H1 (cell line): ENCODE results near the gene PDE6B. TPM values are rescaled to one million over a fixed set of nuclear protein-coding genes. Genes with fewer than 3 reads are reported as not detected.
A peak's percentile ranks its signal among the peaks of the same experiment; 100 is the strongest.

Experiments
- CTCF ChIA-PET: fragments of 300-600 bp; sonication (Branson Sonifier 250); formaldehyde crosslinking; loops from one replicate; lab custom pipeline; 2021; ENCODE audit not compliant: partially characterized antibody; lab: Charles Lee
- POLR2A ChIA-PET: fragments of 300-600 bp; sonication (Branson Sonifier 250); formaldehyde crosslinking; loops from one replicate; lab custom pipeline; 2021; ENCODE audit warnings: inconsistent platforms; ENCODE audit not compliant: partially characterized antibody; lab: Charles Lee
- DNase-seq, 2 experiments: peaks; one replicate each; pipeline versions ENCODE4 v3.0.0 to v3.0.0-alpha.2; 2010 to 2022; ENCODE audit warnings: low spot score in 2 of 2, low read depth in 1 of 2, mixed read lengths in 1 of 2
- FAIRE-seq: peaks from 2 replicates; lab custom pipeline; 2011; peaks lifted over from hg19 to GRCh38; lab: Jason Lieb, UNC
- H2AFZ ChIP-seq: 2 replicates; pipeline ENCODE4 v1.8.1; 2012; ENCODE audit warnings: low read length, inconsistent platforms
- H2AK5ac ChIP-seq: 2 replicates; pipeline ENCODE4 v1.6.1; 2013; ENCODE audit warnings: low read depth, low read length
- H2BK120ac ChIP-seq: replicated peaks from 2 replicates; pipeline ENCODE3; 2013; ENCODE audit warnings: low read depth, low read length, inconsistent platforms
- H2BK12ac ChIP-seq: 2 replicates; pipeline ENCODE4 v1.6.1; 2013; ENCODE audit warnings: low read depth, low read length
- H2BK15ac ChIP-seq: 2 replicates; pipeline ENCODE4 v1.6.1; 2013; ENCODE audit warnings: low read length
- H2BK20ac ChIP-seq: 2 replicates; pipeline ENCODE4 v1.6.1; 2013; ENCODE audit warnings: low read length
- H2BK5ac ChIP-seq: 2 replicates; pipeline ENCODE4 v1.6.1; 2013; ENCODE audit warnings: low read depth, low read length
- H3K14ac ChIP-seq: 2 replicates; pipeline ENCODE4 v1.6.1; 2013; ENCODE audit warnings: inconsistent platforms; ENCODE audit not compliant: insufficient read length
- H3K18ac ChIP-seq: 2 replicates; pipeline ENCODE4 v1.6.1; 2013; ENCODE audit warnings: low read length; ENCODE audit errors: extremely low read depth
- H3K23ac ChIP-seq: 2 replicates; pipeline ENCODE4 v1.6.1; 2013; ENCODE audit warnings: inconsistent platforms; ENCODE audit not compliant: insufficient read length
- H3K23me2 ChIP-seq: 2 replicates; pipeline ENCODE4 v1.6.1; 2013; ENCODE audit warnings: low read depth, low read length
- H3K27ac ChIP-seq: 2 replicates; pipeline ENCODE4 v1.6.1; 2011; ENCODE audit warnings: low read depth, low read length, inconsistent platforms
- H3K27me3 ChIP-seq, 4 experiments: replicated peaks in 1 of 4; 1 replicate in 1 of 4; 2 replicates in 3 of 4; pipeline versions ENCODE4 v1.6.1 to v1.8.1; 2011 to 2013; ENCODE audit warnings: low read length in 3 of 4, mild to moderate bottlenecking in 3 of 4, inconsistent platforms in 2 of 4, mixed read lengths in 2 of 4, moderate library complexity in 1 of 4; ENCODE audit not compliant: control insufficient read depth in 3 of 4, insufficient read depth in 3 of 4; ENCODE audit errors: extremely low read depth in 1 of 4
- H3K36me3 ChIP-seq, 4 experiments: 2 replicates each; pipeline versions ENCODE4 v1.6.1 to v1.8.1; 2011 to 2013; ENCODE audit warnings: mild to moderate bottlenecking in 4 of 4, low read length in 3 of 4, moderate library complexity in 2 of 4, control low read depth in 1 of 4, inconsistent platforms in 1 of 4; ENCODE audit not compliant: insufficient read depth in 4 of 4, control insufficient read depth in 2 of 4
- H3K4ac ChIP-seq: replicated peaks from 2 replicates; pipeline ENCODE3; 2013; ENCODE audit warnings: low read length, low read depth, mixed read lengths, inconsistent platforms; ENCODE audit not compliant: insufficient read length
- H3K4me1 ChIP-seq, 4 experiments: replicated peaks in 1 of 4; 1 replicate in 1 of 4; 2 replicates in 3 of 4; pipeline versions ENCODE4 v1.6.1 to v1.8.1; 2011 to 2013; ENCODE audit warnings: low read length in 3 of 4, inconsistent platforms in 2 of 4, mixed read lengths in 1 of 4; ENCODE audit not compliant: insufficient read depth in 4 of 4, control insufficient read depth in 3 of 4
- H3K4me2 ChIP-seq, 2 experiments: 2 replicates each; pipeline versions ENCODE4 v1.6.1 to v1.8.1; 2011 to 2013; ENCODE audit warnings: low read depth in 2 of 2, low read length in 2 of 2, control low read depth in 1 of 2, inconsistent platforms in 1 of 2, mild to moderate bottlenecking in 1 of 2; ENCODE audit not compliant: insufficient read depth in 1 of 2
- H3K4me3 ChIP-seq, 4 experiments: fragments of 200-600, 300-600 bp in 1 of 4; sonication (generic), shearing (Covaris generic), sonication (Bioruptor Twin) in 1 of 4; 2 replicates each; pipeline versions ENCODE4 v1.5.1 to v1.8.1; 2011 to 2016; ENCODE audit warnings: low read length in 4 of 4, low read depth in 3 of 4, control low read depth in 2 of 4, inconsistent platforms in 2 of 4, mild to moderate bottlenecking in 2 of 4, mixed read lengths in 1 of 4, moderate library complexity in 1 of 4; ENCODE audit not compliant: insufficient read depth in 2 of 4; ENCODE audit errors: extremely low read depth in 1 of 4
- H3K56ac ChIP-seq: replicated peaks from 2 replicates; pipeline ENCODE3; 2013; ENCODE audit warnings: low read depth, mild to moderate bottlenecking, mixed read lengths, low read length, inconsistent platforms; ENCODE audit not compliant: insufficient read length
- H3K79me1 ChIP-seq: 2 replicates; pipeline ENCODE4 v1.6.1; 2013; ENCODE audit warnings: low read depth, low read length, control low read depth
- H3K79me2 ChIP-seq, 2 experiments: 2 replicates each; pipeline versions ENCODE4 v1.6.1 to v1.8.1; 2012 to 2013; ENCODE audit warnings: low read length in 2 of 2, mild to moderate bottlenecking in 2 of 2, inconsistent platforms in 1 of 2; ENCODE audit not compliant: insufficient read depth in 2 of 2, control insufficient read depth in 1 of 2
- H3K9ac ChIP-seq, 4 experiments: replicated peaks in 1 of 4; 1 replicate in 1 of 4; 2 replicates in 3 of 4; pipeline versions ENCODE4 v1.6.1 to v1.8.1; 2011 to 2013; ENCODE audit warnings: low read depth in 3 of 4, low read length in 3 of 4, control low read depth in 2 of 4, mild to moderate bottlenecking in 2 of 4, moderate library complexity in 2 of 4, inconsistent platforms in 1 of 4; ENCODE audit errors: extremely low read depth in 1 of 4
- H3K9me3 ChIP-seq, 2 experiments: 2 replicates each; pipeline versions ENCODE4 v1.6.1 to v1.8.1; 2012 to 2013; ENCODE audit warnings: mild to moderate bottlenecking in 2 of 2, moderate library complexity in 2 of 2, control low read depth in 1 of 2, inconsistent platforms in 1 of 2, low read depth in 1 of 2, low read length in 1 of 2, mixed read lengths in 1 of 2; ENCODE audit not compliant: insufficient read depth in 2 of 2
- H4K20me1 ChIP-seq, 2 experiments: replicated peaks in 1 of 2; 2 replicates each; pipeline versions ENCODE3 to v1.8.1; 2011 to 2013; ENCODE audit warnings: inconsistent platforms in 2 of 2, low read length in 2 of 2, mild to moderate bottlenecking in 1 of 2; ENCODE audit not compliant: insufficient read depth in 2 of 2, control insufficient read depth in 1 of 2
- H4K5ac ChIP-seq: 2 replicates; pipeline ENCODE4 v1.6.1; 2013; ENCODE audit warnings: low read length, low read depth, mixed read lengths, inconsistent platforms; ENCODE audit not compliant: insufficient read length
- H4K8ac ChIP-seq: 2 replicates; pipeline ENCODE4 v1.8.0; 2013; ENCODE audit warnings: mild to moderate bottlenecking, moderate library complexity, low read length, inconsistent platforms; ENCODE audit not compliant: insufficient read depth; ENCODE audit errors: extremely low read depth
- H4K91ac ChIP-seq: replicated peaks from 2 replicates; pipeline ENCODE3; 2013; ENCODE audit warnings: low read length, mixed read lengths, inconsistent platforms; ENCODE audit not compliant: insufficient read length
- CBX8 ChIP-seq: fragments of 300-800, 300-1000 bp; sonication (generic); IDR thresholded peaks from 2 replicates; pipeline ENCODE4 v1.7.1; 2016; ENCODE audit warnings: low read depth, low read length, borderline replicate concordance
- PHF8 ChIP-seq: fragments of 200-600 bp; sonication (generic); conservative IDR thresholded peaks from 2 replicates; pipeline ENCODE4 v1.7.1; 2012; ENCODE audit warnings: low read depth, mild to moderate bottlenecking, inconsistent platforms, low read length, moderate library complexity
- SAP30 ChIP-seq: fragments of 300-600 bp; sonication (generic); IDR thresholded peaks from 2 replicates; pipeline ENCODE4 v1.7.1; 2012; ENCODE audit warnings: low read length, moderate library complexity, mild to moderate bottlenecking, inconsistent platforms; ENCODE audit not compliant: insufficient read depth, insufficient replicate concordance
- SP4 ChIP-seq: IDR thresholded peaks from 2 replicates; pipeline ENCODE4 v1.6.1; 2012; ENCODE audit warnings: low read length, inconsistent platforms
- SRF ChIP-seq: IDR thresholded peaks from 2 replicates; pipeline ENCODE4 v1.6.1; 2011; ENCODE audit warnings: mild to moderate bottlenecking, low read depth, low read length, moderate library complexity
- TAF7 ChIP-seq: optimal IDR thresholded peaks from 2 replicates; pipeline ENCODE3; 2011; ENCODE audit warnings: low read depth, mild to moderate bottlenecking, inconsistent platforms, low read length, moderate library complexity, borderline replicate concordance
- WGBS, 2 experiments: shearing (Covaris generic) in 1 of 2; methylation state at CpG; one replicate each; pipeline versions ENCODE4 v1.1.6 to v1.1.7; 2013 to 2015; ENCODE audit warnings: low lambda C conversion rate in 2 of 2, mixed read lengths in 2 of 2, inconsistent platforms in 1 of 2, low coverage in 1 of 2, missing lambda C conversion rate in 1 of 2; ENCODE audit not compliant: insufficient replicate concordance in 2 of 2, insufficient coverage in 1 of 2, insufficient read length in 1 of 2; ENCODE audit errors: extremely low coverage in 1 of 2, missing lambda C conversion rate in 1 of 2; 5-methylcytosine and 5-hydroxymethylcytosine counted together
- polyA plus RNA-seq, 7 experiments: library from polyadenylated mRNA; depleted of rRNA in 3 of 7; stranded (reverse) in 5 of 7; unstranded in 2 of 7; fragments of >200 nt in 5 of 7; fragments of 200-250 nt in 2 of 7; gene quantifications; 1 replicate in 5 of 7; 2 replicates in 1 of 7; 4 replicates in 1 of 7; pipeline versions ENCODE4 v1.2.1 to v1.2.3, GENCODE V29; 2011 to 2013; ENCODE audit warnings: missing spikeins in 2 of 7, mixed read lengths in 2 of 7
- total RNA-seq: library from RNA; stranded (reverse); fragmentation: NEBNext Ultra II Directional; extraction: Animal tissue kit (Norgen Biotek cat#: 25700); gene quantifications from 2 replicates; pipeline ENCODE4 v1.2.1, GENCODE V29; 2021
- TF ChIP-seq, protein P1 (sequence below): IDR thresholded peaks from 2 replicates; pipeline ENCODE4 v1.6.1; 2012; ENCODE audit warnings: low read length, inconsistent platforms

PDE6B gene
- total and polyA plus RNA-seq, 2 of the 8 experiments (the other 6 are each of a cell fraction or from before 2014, with no cell fraction given): 4.1 to 8.4 TPM

DNA sequence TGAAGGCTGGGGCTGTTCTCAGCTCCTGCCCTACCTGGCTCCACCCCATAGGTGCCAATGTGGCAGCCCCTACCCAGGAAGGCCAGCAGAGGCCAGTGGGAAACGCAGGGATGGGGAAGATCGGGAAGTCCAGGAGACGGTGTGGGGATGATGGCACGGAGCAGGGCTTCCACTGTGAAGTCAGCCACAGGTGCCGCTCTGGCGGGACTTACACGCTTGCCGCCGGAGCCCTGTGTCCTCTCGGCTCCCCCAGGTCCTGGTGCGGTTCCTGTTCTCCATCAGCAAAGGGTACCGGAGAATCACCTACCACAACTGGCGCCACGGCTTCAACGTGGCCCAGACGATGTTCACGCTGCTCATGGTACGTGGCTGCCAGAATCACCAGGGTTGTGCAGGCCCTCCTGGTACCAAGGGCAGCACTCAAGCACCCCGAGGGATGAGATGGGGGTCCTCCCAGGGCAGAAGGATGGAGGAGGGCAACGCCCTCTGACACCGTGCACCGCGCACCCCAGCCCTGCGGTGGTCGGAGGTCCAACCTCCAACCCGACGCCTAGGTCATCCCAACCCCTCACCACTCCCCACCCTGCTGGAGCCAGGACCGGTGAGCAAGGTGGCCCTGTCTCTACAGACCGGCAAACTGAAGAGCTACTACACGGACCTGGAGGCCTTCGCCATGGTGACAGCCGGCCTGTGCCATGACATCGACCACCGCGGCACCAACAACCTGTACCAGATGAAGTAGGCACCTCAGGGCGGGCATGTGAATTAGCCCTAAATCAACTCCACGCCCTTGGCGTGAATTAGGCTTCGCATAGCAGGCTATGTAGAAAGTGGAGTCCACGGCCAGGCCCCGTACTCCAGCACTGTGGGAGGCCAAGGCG lies 36.7 kb downstream of the PDE6B start:
- FAIRE-seq (no peak), DNase-seq (no peak)
- Histone ChIP-seq H2AK5ac (no peak overlapping the region), H2BK20ac (no peak overlapping the region), H3K79me1 (no peaks in the 10 kb centered on the region), H3K9me3 (no peaks in the 10 kb centered on the region), H3K23ac (no peak overlapping the region), H4K8ac (peak overlapping the region; percentile 77; the same call in 1 of the 2 replicates), H3K56ac (no peak overlapping the region), H4K91ac (no peak overlapping the region), H3K79me2 (no peaks in the 10 kb centered on the region), H2BK12ac (no peak overlapping the region), H3K4me1 (no peaks in the 10 kb centered on the region; a peak in 1 of 7 replicates), H2BK120ac (no peak overlapping the region), H3K4me3 (no peak overlapping the region), H2AFZ (no peak overlapping the region), H3K9ac (no peak overlapping the region), H3K23me2 (peaks cover 7% of the 10 kb centered on the region; the same call in 1 of the 2 replicates), H3K18ac (no peak overlapping the region), H4K5ac (no peak overlapping the region), H2BK5ac (no peak overlapping the region), H3K27ac (no peak overlapping the region), H3K14ac (no peak overlapping the region), H3K4me2 (no peak overlapping the region), H3K36me3 (no peaks in the 10 kb centered on the region; a peak in 1 of 8 replicates), H3K27me3 (no peaks in the 10 kb centered on the region), H3K4ac (no peak overlapping the region), H4K20me1 (peaks cover 0 to 19% of the 10 kb centered on the region in 2 experiments), H2BK15ac (no peak overlapping the region)
- CTCF ChIA-PET: interaction anchor here (0.6 to 1.6 kb wide), 3 partner anchors 9 to 59 kb away, joined by 3 to 4 read pairs (median 3); no protein-coding TSS in a partner anchor
- 91% methylated on average over 41 of the region's 42 CpGs; no CpG with 5 or more reads in 1 of the 2 experiments for WGBS, 2 experiments
- POLR2A ChIA-PET: interaction anchor here (0.9 to 5.0 kb wide), 3 partner anchors 8 to 13 kb away, joined by 3 to 53 read pairs (median 11); partner anchors contain the start of genes ATP5ME and MYL5
- TF ChIP-seq PHF8: no peak
- no peak for TF ChIP-seq SAP30
- TF ChIP-seq CBX8: no peak
- TF ChIP-seq, protein P1, sequence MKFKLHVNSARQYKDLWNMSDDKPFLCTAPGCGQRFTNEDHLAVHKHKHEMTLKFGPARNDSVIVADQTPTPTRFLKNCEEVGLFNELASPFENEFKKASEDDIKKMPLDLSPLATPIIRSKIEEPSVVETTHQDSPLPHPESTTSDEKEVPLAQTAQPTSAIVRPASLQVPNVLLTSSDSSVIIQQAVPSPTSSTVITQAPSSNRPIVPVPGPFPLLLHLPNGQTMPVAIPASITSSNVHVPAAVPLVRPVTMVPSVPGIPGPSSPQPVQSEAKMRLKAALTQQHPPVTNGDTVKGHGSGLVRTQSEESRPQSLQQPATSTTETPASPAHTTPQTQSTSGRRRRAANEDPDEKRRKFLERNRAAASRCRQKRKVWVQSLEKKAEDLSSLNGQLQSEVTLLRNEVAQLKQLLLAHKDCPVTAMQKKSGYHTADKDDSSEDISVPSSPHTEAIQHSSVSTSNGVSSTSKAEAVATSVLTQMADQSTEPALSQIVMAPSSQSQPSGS: no peak
- no peak for TF ChIP-seq SP4
- no peak for TF ChIP-seq TAF7
- no peak for TF ChIP-seq SRF
